K562 (cell line): Measurements from ENCODE around the gene ITGB2. TPM values are rescaled to one million over a fixed set of nuclear protein-coding genes. Genes with fewer than 3 reads are reported as not detected.

Experiments
- ATAC-seq: fragments of 200-7000 bp; cut with Tn5 transposase; 3 replicates; pipeline ENCODE4 v1.9.1; 2020; ENCODE audit warnings: moderate library complexity
- BruUV-seq: library from RNA; stranded (reverse); fragments of 400-500 nt; replicated peaks from 2 replicates; lab custom pipeline; 2021; lab: Mats Ljungman, UMichigan
- CTCF ChIA-PET: fragments of 300-600 bp; formaldehyde crosslinking; extraction: SDS; loops from one replicate; lab custom pipeline; 2021; ENCODE audit warnings: low intra/inter-chr PET ratio; lab: Yijun Ruan, JAX
- POLR2A ChIA-PET: fragments of 300-600, 350-650 bp; sonication (Branson Sonifier 250); formaldehyde crosslinking; extraction: SDS; loops from one replicate; lab custom pipeline; 2021; ENCODE audit warnings: antibody characterized with exemption, inconsistent platforms; lab: Yijun Ruan, JAX
- DNase-seq, 4 experiments: peaks; one replicate each; pipeline versions ENCODE4 v3.0.0 to v3.0.0-alpha.2; 2011 to 2018; ENCODE audit warnings: low spot score in 3 of 4, mixed read lengths in 3 of 4; ENCODE audit errors: extremely low read depth in 1 of 4
- FAIRE-seq: peaks from 2 replicates; lab custom pipeline; 2011; peaks lifted over from hg19 to GRCh38; lab: Jason Lieb, UNC
- H2AFZ ChIP-seq: 2 replicates; pipeline ENCODE4 v1.6.0; 2011; ENCODE audit warnings: low read depth, low read length, control low read depth, inconsistent platforms
- H3K27ac ChIP-seq: fragments of 200-600 bp; 3 replicates; pipeline ENCODE4 v1.8.0; 2011; ENCODE audit warnings: low read depth, mild to moderate bottlenecking, control low read depth, inconsistent platforms, low read length, moderate library complexity, mixed read lengths; ENCODE audit errors: extremely low read depth
- H3K27me3 ChIP-seq, 2 experiments: fragments of 300-600 bp in 1 of 2; 2 replicates in 1 of 2; 3 replicates in 1 of 2; pipeline versions ENCODE4 v1.6.0 to v1.8.0; 2011; ENCODE audit warnings: inconsistent platforms in 2 of 2, low read length in 2 of 2, mild to moderate bottlenecking in 1 of 2, mixed read lengths in 1 of 2, moderate library complexity in 1 of 2; ENCODE audit not compliant: control insufficient read depth in 2 of 2, insufficient read depth in 2 of 2
- H3K36me3 ChIP-seq: fragments of 300-600 bp; 3 replicates; pipeline ENCODE4 v1.8.0; 2011; ENCODE audit warnings: mild to moderate bottlenecking, low read length, inconsistent platforms; ENCODE audit not compliant: control insufficient read depth, insufficient read depth
- H3K4me1 ChIP-seq, 2 experiments: fragments of 200-600 bp in 1 of 2; replicated peaks in 1 of 2; 2 replicates in 1 of 2; 3 replicates in 1 of 2; pipeline versions ENCODE4 v1.5.1 to v1.8.0; 2011; ENCODE audit warnings: inconsistent platforms in 2 of 2, low read length in 2 of 2, mild to moderate bottlenecking in 1 of 2, mixed read lengths in 1 of 2, moderate library complexity in 1 of 2; ENCODE audit not compliant: control insufficient read depth in 2 of 2, insufficient read depth in 2 of 2
- H3K4me2 ChIP-seq: 2 replicates; pipeline ENCODE4 v1.6.1; 2011; ENCODE audit warnings: low read length, control low read depth, inconsistent platforms, mixed read lengths; ENCODE audit not compliant: insufficient read depth
- H3K4me3 ChIP-seq: fragments of 200-600 bp; sonication (generic), shearing (Covaris generic); 2 replicates; pipeline ENCODE4 v1.5.1; 2016; ENCODE audit warnings: control low read depth, inconsistent platforms
- H3K79me2 ChIP-seq: fragments of 200-600 bp; 3 replicates; pipeline ENCODE4 v1.8.0; 2011; ENCODE audit warnings: low read length, inconsistent platforms; ENCODE audit not compliant: control insufficient read depth, insufficient read depth
- H3K9ac ChIP-seq, 2 experiments: 2 replicates each; pipeline versions ENCODE4 v1.6.0 to v1.6.1; 2011; ENCODE audit warnings: low read depth in 2 of 2, low read length in 2 of 2, control low read depth in 1 of 2, inconsistent platforms in 1 of 2, mild to moderate bottlenecking in 1 of 2, mixed read lengths in 1 of 2; ENCODE audit not compliant: insufficient read depth in 1 of 2
- H3K9me1 ChIP-seq: one replicate; pipeline ENCODE4 v1.6.0; 2011; ENCODE audit warnings: inconsistent platforms, mild to moderate bottlenecking, low read length, moderate library complexity; ENCODE audit not compliant: control insufficient read depth, insufficient read depth
- H3K9me3 ChIP-seq: replicated peaks from 2 replicates; pipeline ENCODE4 v1.5.1; 2011; ENCODE audit warnings: low read depth, low read length, inconsistent platforms; ENCODE audit not compliant: control insufficient read depth, insufficient read depth
- H4K20me1 ChIP-seq: replicated peaks from 2 replicates; pipeline ENCODE4 v1.6.1; 2011; ENCODE audit warnings: low read length, inconsistent platforms, mixed read lengths; ENCODE audit not compliant: control insufficient read depth, insufficient read depth
- ASH1L ChIP-seq: fragments of 450-650 bp; IDR thresholded peaks from 2 replicates; pipeline ENCODE4 v1.6.1; 2018; ENCODE audit warnings: borderline replicate concordance, mild to moderate bottlenecking, low read depth; ENCODE audit not compliant: partially characterized antibody
- CBX3 ChIP-seq, 2 experiments: IDR thresholded peaks; 1 replicate in 1 of 2; 2 replicates in 1 of 2; pipeline ENCODE4 v1.6.1; 2012; ENCODE audit warnings: inconsistent platforms in 2 of 2, low read length in 2 of 2, borderline replicate concordance in 1 of 2, control low read depth in 1 of 2
- DDX20 ChIP-seq: fragments of 450-650 bp; IDR thresholded peaks from 2 replicates; pipeline ENCODE4 v1.6.1; 2016; ENCODE audit warnings: missing genetic modification characterization, low read depth, mild to moderate bottlenecking, missing compliant biosample characterization, moderate library complexity
- FOSL1 ChIP-seq: fragments of 200-800 bp; sonication (Bioruptor generic); conservative IDR thresholded peaks from 2 replicates; pipeline ENCODE4 v1.6.1; 2016; ENCODE audit warnings: missing genetic modification characterization, missing compliant biosample characterization
- LARP7 ChIP-seq: fragments of 450-650 bp; IDR thresholded peaks from 2 replicates; pipeline ENCODE4 v1.6.1; 2016
- MCM5 ChIP-seq: fragments of 450-650 bp; IDR thresholded peaks from 2 replicates; pipeline ENCODE4 v1.6.1; 2016; ENCODE audit warnings: low read depth
- MTA2 ChIP-seq: fragments of 450-650 bp; IDR thresholded peaks from 2 replicates; pipeline ENCODE4 v1.6.1; 2016; ENCODE audit warnings: low read depth
- NCOA6 ChIP-seq: fragments of 450-650 bp; IDR thresholded peaks from 2 replicates; pipeline ENCODE4 v1.6.1; 2017; ENCODE audit warnings: mild to moderate bottlenecking
- RBM17 ChIP-seq: fragments of 200-400 bp; formaldehyde crosslinking; IDR thresholded peaks from 2 replicates; pipeline ENCODE4 v1.6.1; 2017; ENCODE audit warnings: low read depth, mild to moderate bottlenecking, low read length, borderline replicate concordance
- ZNF165 ChIP-seq: fragments of 250-450 bp; sonication (Bioruptor Pico); IDR thresholded peaks from 2 replicates; pipeline ENCODE4 v1.4.0; 2020; ENCODE audit warnings: borderline replicate concordance
- ZNF507 ChIP-seq: conservative IDR thresholded peaks from 2 replicates; pipeline ENCODE4 v1.6.1; 2017; ENCODE audit warnings: missing genetic modification characterization, missing compliant biosample characterization
- WGBS: fragments of 100-300 bp; shearing (Covaris generic); methylation state at CpG from one replicate; pipeline ENCODE4 v1.1.6; 2016; ENCODE audit warnings: low coverage, mixed read lengths; ENCODE audit not compliant: insufficient coverage; ENCODE audit errors: missing lambda C conversion rate; 5-methylcytosine and 5-hydroxymethylcytosine counted together
- in situ Hi-C: fragments of 300-500 bp; cut with MboI; formaldehyde crosslinking; loops from 4 replicates; pipeline ENCODE4 v1.15.0; 2018; ENCODE audit warnings: inconsistent platforms, mixed read lengths
- intact Hi-C: fragments of 100-400 bp; cut with micrococcal nuclease; formaldehyde crosslinking; loops from 2 replicates; pipeline ENCODE4 v1.14.2; 2022
- polyA plus RNA-seq, 8 experiments: library from polyadenylated mRNA; depleted of rRNA in 4 of 8; stranded (reverse) in 5 of 8; unstranded in 3 of 8; fragments of >200 nt; fragmentation: Nextera tagmentation in 2 of 8; fragmentation: Illumina TruSeq in 1 of 8; extraction: Ambion mirVana in 2 of 8; extraction: Trizol in 1 of 8; gene quantifications; 2 replicates each; pipeline versions ENCODE4 v1.2.1 to v1.2.3, GENCODE V29; 2011 to 2014; ENCODE audit warnings: inconsistent platforms in 1 of 8, missing spikeins in 1 of 8
- total RNA-seq, 7 experiments: library from RNA; depleted of rRNA in 6 of 7; stranded (reverse); fragments of >200 nt in 6 of 7; fragmentation: Illumina TruSeq in 2 of 7; extraction: Trizol in 2 of 7; gene quantifications; 2 replicates each; pipeline versions ENCODE4 v1.2.1 to v1.2.3, GENCODE V29; 2011 to 2021; ENCODE audit warnings: low replicate concordance in 1 of 7
- TF ChIP-seq, protein P1 (sequence below): sonication (generic); formaldehyde crosslinking; IDR thresholded peaks from 2 replicates; pipeline ENCODE4 v1.8.0; 2022; ENCODE audit warnings: missing genetic modification reagents, mild to moderate bottlenecking, moderate library complexity, borderline replicate concordance
- TF ChIP-seq, protein P2 (sequence below): fragments of 450-650 bp; formaldehyde crosslinking; IDR thresholded peaks from 2 replicates; pipeline ENCODE4 v1.4.0; 2022; ENCODE audit warnings: mild to moderate bottlenecking, moderate library complexity
- TF ChIP-seq, protein P3 (sequence below): sonication (generic); formaldehyde crosslinking; IDR thresholded peaks from 2 replicates; pipeline ENCODE4 v1.4.0; 2020; ENCODE audit warnings: mild to moderate bottlenecking, missing genetic modification reagents

The ITGB2 gene
- total and polyA plus RNA-seq, 9 of the 15 experiments (the other 6 are each of a cell fraction or from before 2014, with no cell fraction given), result 0.07 to 1.3 (median 0.51) TPM; not detected in 2

DNA sequence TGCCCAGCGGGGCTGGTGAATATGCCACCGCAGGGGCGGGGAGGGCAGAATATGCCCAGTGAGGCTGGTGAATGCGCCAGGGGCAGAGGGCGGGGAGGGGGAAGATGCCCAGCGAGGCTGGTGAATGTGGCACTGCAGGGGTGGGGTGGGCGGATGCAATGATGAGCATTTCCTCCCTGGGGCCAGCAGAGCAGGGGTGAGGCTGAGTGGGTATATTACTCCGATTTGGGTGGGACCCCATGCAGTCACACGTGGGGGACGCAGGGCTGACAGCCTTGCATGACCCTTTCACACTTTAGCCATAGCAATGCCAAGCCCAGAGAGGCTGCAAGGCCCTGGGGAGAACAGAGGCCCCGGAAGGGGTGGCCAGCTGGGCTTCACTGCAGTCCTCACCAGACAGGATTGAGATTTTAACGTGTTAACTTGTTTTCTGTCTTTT, 9.9 kb upstream of the ITGB2 start:
- no peak overlapping the region for H3K9ac ChIP-seq
- no peak overlapping the region for H3K4me2 ChIP-seq
- peaks cover 3% of the 10 kb centered on the region for H3K9me1 ChIP-seq
- intact Hi-C loops (no loop called here), in situ Hi-C loops (loop anchor here (10.0 kb wide), 1 partner anchor 426 kb away; no protein-coding TSS in a partner anchor)
- H3K9me3 ChIP-seq, result no peaks in the 10 kb centered on the region
- no peak for ATAC-seq
- ChIA-PET POLR2A (no interaction called here), CTCF (no interaction called here)
- no peak for DNase-seq
- peaks cover 8 to 45% of the 10 kb centered on the region in 2 experiments; a peak in 4 of 5 replicates for H3K4me1 ChIP-seq
- TF ChIP-seq FOSL1 (tag) (no peak), ZNF507 (tag) (no peak), ASH1L (no peak), MCM5 (no peak), MTA2 (no peak), ZNF165 (CRISPR knock-in tag) (no peak), NCOA6 (no peak), LARP7 (no peak), DDX20 (no peak), RBM17 (no peak), CBX3 (IDR thresholded peaks at IDR 0.05; ENCODE audit: borderline replicate concordance in 1 of 2, low read length in 2 of 2) (no peak)
- TF ChIP-seq, protein P1, sequence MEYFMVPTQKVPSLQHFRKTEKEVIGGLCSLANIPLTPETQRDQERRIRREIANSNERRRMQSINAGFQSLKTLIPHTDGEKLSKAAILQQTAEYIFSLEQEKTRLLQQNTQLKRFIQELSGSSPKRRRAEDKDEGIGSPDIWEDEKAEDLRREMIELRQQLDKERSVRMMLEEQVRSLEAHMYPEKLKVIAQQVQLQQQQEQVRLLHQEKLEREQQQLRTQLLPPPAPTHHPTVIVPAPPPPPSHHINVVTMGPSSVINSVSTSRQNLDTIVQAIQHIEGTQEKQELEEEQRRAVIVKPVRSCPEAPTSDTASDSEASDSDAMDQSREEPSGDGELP (CRISPR knock-in tag), result no peak
- TF ChIP-seq, protein P2, sequence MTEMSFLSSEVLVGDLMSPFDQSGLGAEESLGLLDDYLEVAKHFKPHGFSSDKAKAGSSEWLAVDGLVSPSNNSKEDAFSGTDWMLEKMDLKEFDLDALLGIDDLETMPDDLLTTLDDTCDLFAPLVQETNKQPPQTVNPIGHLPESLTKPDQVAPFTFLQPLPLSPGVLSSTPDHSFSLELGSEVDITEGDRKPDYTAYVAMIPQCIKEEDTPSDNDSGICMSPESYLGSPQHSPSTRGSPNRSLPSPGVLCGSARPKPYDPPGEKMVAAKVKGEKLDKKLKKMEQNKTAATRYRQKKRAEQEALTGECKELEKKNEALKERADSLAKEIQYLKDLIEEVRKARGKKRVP, result no peak
- TF ChIP-seq, protein P3, sequence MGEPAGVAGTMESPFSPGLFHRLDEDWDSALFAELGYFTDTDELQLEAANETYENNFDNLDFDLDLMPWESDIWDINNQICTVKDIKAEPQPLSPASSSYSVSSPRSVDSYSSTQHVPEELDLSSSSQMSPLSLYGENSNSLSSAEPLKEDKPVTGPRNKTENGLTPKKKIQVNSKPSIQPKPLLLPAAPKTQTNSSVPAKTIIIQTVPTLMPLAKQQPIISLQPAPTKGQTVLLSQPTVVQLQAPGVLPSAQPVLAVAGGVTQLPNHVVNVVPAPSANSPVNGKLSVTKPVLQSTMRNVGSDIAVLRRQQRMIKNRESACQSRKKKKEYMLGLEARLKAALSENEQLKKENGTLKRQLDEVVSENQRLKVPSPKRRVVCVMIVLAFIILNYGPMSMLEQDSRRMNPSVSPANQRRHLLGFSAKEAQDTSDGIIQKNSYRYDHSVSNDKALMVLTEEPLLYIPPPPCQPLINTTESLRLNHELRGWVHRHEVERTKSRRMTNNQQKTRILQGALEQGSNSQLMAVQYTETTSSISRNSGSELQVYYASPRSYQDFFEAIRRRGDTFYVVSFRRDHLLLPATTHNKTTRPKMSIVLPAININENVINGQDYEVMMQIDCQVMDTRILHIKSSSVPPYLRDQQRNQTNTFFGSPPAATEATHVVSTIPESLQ, result no peak
- no peak overlapping the region for H3K27ac ChIP-seq
- no peaks in the 10 kb centered on the region for H3K36me3 ChIP-seq
- 22% methylated on average over 11 of the region's 12 CpGs for WGBS
- FAIRE-seq, result no peak
- no peaks in the 10 kb centered on the region for H4K20me1 ChIP-seq
- no peak overlapping the region for H3K4me3 ChIP-seq
- H3K79me2 ChIP-seq, result no peaks in the 10 kb centered on the region
- no TSS peak for BruUV-seq
- H2AFZ ChIP-seq, result no peak overlapping the region
- H3K27me3 ChIP-seq, result peaks cover 17 to 46% of the 10 kb centered on the region in 2 experiments
